ENCODE measurements around the gene TLCD2. TPM values are rescaled to one million over a fixed set of nuclear protein-coding genes. Genes with fewer than 3 reads are reported as not detected.
"Not testable (repeated sequence)": the region's sequence is repeated elsewhere in the genome, so short reads cannot be mapped to it uniquely, and the experiment has no call there.

TLCD2 gene
- total and polyA plus RNA-seq, 9 of the 15 experiments (the other 6 are each of a cell fraction or from before 2014, with no cell fraction given): 0.10 to 0.89 (median 0.58) TPM

DNA sequence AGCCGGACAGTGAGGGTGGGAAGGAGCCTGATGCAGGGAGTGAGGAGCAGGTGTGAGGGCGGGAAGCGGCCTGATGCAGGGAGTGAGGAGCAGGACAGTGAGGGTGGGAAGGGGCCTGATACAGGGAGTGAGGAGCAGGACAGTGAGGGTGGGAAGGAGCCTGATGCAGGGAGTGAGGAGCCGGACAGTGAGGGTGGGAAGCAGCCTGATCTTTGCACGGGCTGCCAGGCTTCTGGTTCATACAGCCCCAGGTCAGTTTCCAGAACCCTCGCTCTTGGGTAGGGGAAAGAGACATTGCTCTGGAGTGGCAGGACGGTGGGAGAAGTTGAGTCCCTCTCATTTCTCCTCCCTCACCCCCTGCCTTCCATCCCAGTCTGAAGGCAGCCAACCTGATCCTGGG lies 31.7 kb upstream of the TLCD2 start:
- 2% methylated on average over 4 of the region's 7 CpGs for WGBS (ENCODE audit: insufficient coverage, low coverage, missing lambda C conversion rate)
- FAIRE-seq; H3K79me2 ChIP-seq (ENCODE audit: control insufficient read depth, insufficient read depth, low read length): not testable (repeated sequence)

DNA sequence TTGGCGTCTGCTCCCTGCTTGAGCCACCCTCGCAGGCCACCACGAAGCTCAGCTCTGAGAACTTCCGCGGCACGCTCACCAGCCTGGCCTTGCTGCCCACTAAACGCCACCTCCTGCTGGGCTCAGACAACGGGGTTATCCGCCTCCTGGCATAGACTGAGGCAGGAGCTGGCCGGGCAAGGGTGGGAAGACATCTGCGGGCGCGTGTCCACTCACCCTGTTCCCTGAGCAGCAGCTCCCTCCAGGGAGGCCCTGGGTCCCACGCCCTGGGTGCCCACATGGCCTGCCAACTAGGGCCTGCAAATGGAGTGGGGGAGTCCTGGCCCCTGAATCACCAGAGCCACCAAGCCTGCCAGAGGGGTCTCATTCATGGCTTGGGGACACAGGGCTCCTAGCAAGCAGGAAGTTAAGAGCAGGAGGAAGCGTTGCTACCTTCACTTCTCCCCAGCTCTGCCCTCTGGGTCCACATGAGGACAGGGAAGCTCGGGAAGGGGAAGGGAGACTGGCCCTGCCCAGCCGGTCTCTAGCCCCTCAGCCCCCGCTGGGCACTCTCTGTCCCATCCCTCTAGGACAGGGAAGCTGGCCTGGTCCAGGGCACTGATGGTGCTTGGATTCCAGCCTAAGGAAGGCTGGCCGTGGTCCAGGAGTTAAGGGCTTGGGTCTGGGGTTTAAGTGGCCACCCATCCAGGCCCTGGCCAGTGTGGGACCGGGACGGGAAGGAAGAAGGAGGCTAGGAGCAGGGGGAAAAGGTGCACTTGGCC lies 27.5 kb upstream of the TLCD2 start:
- no peak for ATAC-seq
- no peak overlapping the region for H3K4me3 ChIP-seq

More for the DNA sequence above, 31.7 kb upstream of the TLCD2 start:
- POLR2A ChIA-PET; H2AFZ ChIP-seq (ENCODE audit: low read depth, low read length); DNase-seq (ENCODE audit: extremely low read depth in 1 of 4, low spot score in 3 of 4); H4K20me1 ChIP-seq (replicated peaks; ENCODE audit: control insufficient read depth, insufficient read depth, low read length); in situ Hi-C loops (cut with MboI); H3K27ac ChIP-seq (ENCODE audit: extremely low read depth, low read depth, low read length); intact Hi-C loops (cut with micrococcal nuclease); H3K4me2 ChIP-seq (ENCODE audit: insufficient read depth, low read length); ATAC-seq; CTCF ChIA-PET (ENCODE audit: low intra/inter-chr PET ratio); H3K36me3 ChIP-seq (ENCODE audit: control insufficient read depth, insufficient read depth, low read length); BruUV-seq (replicated peaks); H3K9me1 ChIP-seq (ENCODE audit: control insufficient read depth, insufficient read depth, low read length); H3K9me3 ChIP-seq (replicated peaks; ENCODE audit: control insufficient read depth, insufficient read depth, low read depth, low read length); H3K4me3 ChIP-seq: not testable (repeated sequence)
- Histone ChIP-seq H3K4me1 (replicated peaks in 1 of 2; ENCODE audit: control insufficient read depth in 2 of 2, insufficient read depth in 2 of 2, low read length in 2 of 2) (peaks cover 2 to 29% of the 10 kb centered on the region in 2 experiments), H3K27me3 (ENCODE audit: control insufficient read depth in 2 of 2, insufficient read depth in 2 of 2, low read length in 2 of 2) (peaks cover 5 to 12% of the 10 kb centered on the region in 2 experiments; a peak in 4 of 5 replicates), H3K9ac (ENCODE audit: insufficient read depth in 1 of 2, low read depth in 2 of 2, low read length in 2 of 2) (0 out of 4 replicates have a peak overlapping the region, but pooled peaks of 1 of the 2 experiments have one; percentile 17)

More for the DNA sequence above, 27.5 kb upstream of the TLCD2 start:
- in situ Hi-C loops (cut with MboI) (no loop called here), intact Hi-C loops (cut with micrococcal nuclease) (no loop called here)
- Histone ChIP-seq H3K9ac (ENCODE audit: insufficient read depth in 1 of 2, low read depth in 2 of 2, low read length in 2 of 2) (peak overlapping the region in 1 of 2 experiments; percentile 76; a peak in 2 of 4 replicates), H3K9me1 (ENCODE audit: control insufficient read depth, insufficient read depth, low read length) (no peaks in the 10 kb centered on the region), H3K36me3 (ENCODE audit: control insufficient read depth, insufficient read depth, low read length) (peaks cover 11% of the 10 kb centered on the region; the same call in 1 of the 3 replicates), H2AFZ (ENCODE audit: low read depth, low read length) (no peak overlapping the region), H3K4me1 (replicated peaks in 1 of 2; ENCODE audit: control insufficient read depth in 2 of 2, insufficient read depth in 2 of 2, low read length in 2 of 2) (peaks cover 7 to 44% of the 10 kb centered on the region in 2 experiments), H3K79me2 (ENCODE audit: control insufficient read depth, insufficient read depth, low read length) (no peaks in the 10 kb centered on the region), H3K27ac (ENCODE audit: extremely low read depth, low read depth, low read length) (no peak overlapping the region), H3K27me3 (ENCODE audit: control insufficient read depth in 2 of 2, insufficient read depth in 2 of 2, low read length in 2 of 2) (peaks cover 5 to 12% of the 10 kb centered on the region in 2 experiments; a peak in 4 of 5 replicates), H3K9me3 (replicated peaks; ENCODE audit: control insufficient read depth, insufficient read depth, low read depth, low read length) (no peaks in the 10 kb centered on the region), H3K4me2 (ENCODE audit: insufficient read depth, low read length) (no peak overlapping the region), H4K20me1 (replicated peaks; ENCODE audit: control insufficient read depth, insufficient read depth, low read length) (no peaks in the 10 kb centered on the region)
- ChIA-PET POLR2A (interaction anchor here (0.6 to 3.6 kb wide), 3 partner anchors 11 to 103 kb away, joined by 3 to 16 read pairs (median 3); no protein-coding TSS in a partner anchor), CTCF (ENCODE audit: low intra/inter-chr PET ratio) (no interaction called here)
- no peak for FAIRE-seq
- no peak for TF ChIP-seq NR1H2 (CRISPR knock-in tag; IDR thresholded peaks at IDR 0.05)
- TF ChIP-seq POLR3G (IDR thresholded peaks at IDR 0.05; ENCODE audit: extremely low read depth, insufficient read length, insufficient replicate concordance): no peak
- no peak for TF ChIP-seq ZKSCAN1 (IDR thresholded peaks at IDR 0.05; ENCODE audit: low read depth, low read length)
- TF ChIP-seq NFE2 (IDR thresholded peaks at IDR 0.05; ENCODE audit: low read depth): no peak
- no peak for TF ChIP-seq ZNF408 (CRISPR knock-in tag; IDR thresholded peaks at IDR 0.05; ENCODE audit: low read depth)
- TF ChIP-seq, protein P1, sequence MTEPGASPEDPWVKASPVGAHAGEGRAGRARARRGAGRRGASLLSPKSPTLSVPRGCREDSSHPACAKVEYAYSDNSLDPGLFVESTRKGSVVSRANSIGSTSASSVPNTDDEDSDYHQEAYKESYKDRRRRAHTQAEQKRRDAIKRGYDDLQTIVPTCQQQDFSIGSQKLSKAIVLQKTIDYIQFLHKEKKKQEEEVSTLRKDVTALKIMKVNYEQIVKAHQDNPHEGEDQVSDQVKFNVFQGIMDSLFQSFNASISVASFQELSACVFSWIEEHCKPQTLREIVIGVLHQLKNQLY (CRISPR knock-in tag; conservative IDR thresholded peaks at IDR 0.05): no peak
- TF ChIP-seq HDAC8 (tag; IDR thresholded peaks at IDR 0.05): no peak
- 0 out of 2 replicates have a peak, but pooled peaks have one; percentile 8 for TF ChIP-seq STAG1 (CRISPR knock-in tag; IDR thresholded peaks at IDR 0.05; ENCODE audit: borderline replicate concordance)
- BruUV-seq (replicated peaks): no TSS peak
- WGBS (ENCODE audit: insufficient coverage, low coverage, missing lambda C conversion rate): 89% methylated on average over 12 of the region's 21 CpGs
- DNase-seq (ENCODE audit: extremely low read depth in 1 of 4, low spot score in 3 of 4): no peak
